Measurements from ENCODE around the gene MYO10.
"Not testable (repeated sequence)": the region's sequence is repeated elsewhere in the genome, so short reads cannot be mapped to it uniquely, and the experiment has no call there.

The MYO10 gene

DNA sequence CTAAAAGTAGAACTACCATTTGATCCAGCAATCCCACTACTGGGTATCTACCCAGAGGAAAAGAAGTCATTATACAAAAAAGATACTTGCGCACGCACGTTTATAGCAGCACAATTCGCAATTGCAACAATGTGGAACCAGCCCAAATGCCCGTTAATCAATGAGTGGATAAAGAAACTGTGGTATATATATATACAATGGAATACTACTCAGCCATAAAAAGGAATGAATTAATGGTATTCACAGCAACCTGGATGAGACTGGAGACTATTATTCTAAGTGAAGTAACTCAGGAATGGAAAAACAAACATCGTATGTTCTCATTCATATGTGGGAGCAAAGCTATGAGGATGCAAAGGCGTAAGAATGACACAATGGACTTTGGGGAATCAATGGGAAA, 104.8 kb downstream of the MYO10 start:
- not testable (repeated sequence) for H3K36me3 Mint-ChIP-seq; H3K27ac Mint-ChIP-seq; ATAC-seq (replicated peaks); DNase-seq; H3K9me3 Mint-ChIP-seq; H3K4me1 Mint-ChIP-seq; H3K4me3 Mint-ChIP-seq
- peaks cover 0 to 10% of the 10 kb centered on the region in 2 donors for H3K27me3 Mint-ChIP-seq

DNA sequence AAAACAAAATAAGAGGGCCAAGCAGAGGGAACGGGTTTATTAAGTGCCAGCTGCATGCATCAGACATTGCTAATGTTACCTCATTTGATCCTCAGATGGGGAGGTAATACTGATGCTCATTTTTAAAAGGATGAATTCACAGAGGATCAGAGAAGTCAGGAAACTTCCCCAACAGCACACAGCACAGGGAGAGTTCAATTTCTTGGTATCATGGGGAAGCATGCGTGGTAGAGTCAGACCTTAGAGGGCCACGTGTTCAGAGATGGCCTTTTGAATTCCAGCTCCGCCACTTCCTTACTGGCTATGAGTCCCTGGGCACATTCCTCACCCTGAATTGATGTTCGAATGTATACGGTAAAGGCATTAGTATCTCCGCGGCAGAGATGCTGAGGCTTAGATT, 108.3 kb downstream of the MYO10 start:
- peaks cover 0 to 4% of the 10 kb centered on the region in 2 donors for H3K27me3 Mint-ChIP-seq
- H3K4me3 Mint-ChIP-seq: no peak overlapping the region
- no peak overlapping the region for H3K27ac Mint-ChIP-seq
- peaks cover 4% of the 10 kb centered on the region in 2 donors for H3K9me3 Mint-ChIP-seq
- H3K36me3 Mint-ChIP-seq: no peaks in the 10 kb centered on the region
- H3K4me1 Mint-ChIP-seq: no peaks in the 10 kb centered on the region
- ATAC-seq (replicated peaks): no peak
- DNase-seq: no peak

DNA sequence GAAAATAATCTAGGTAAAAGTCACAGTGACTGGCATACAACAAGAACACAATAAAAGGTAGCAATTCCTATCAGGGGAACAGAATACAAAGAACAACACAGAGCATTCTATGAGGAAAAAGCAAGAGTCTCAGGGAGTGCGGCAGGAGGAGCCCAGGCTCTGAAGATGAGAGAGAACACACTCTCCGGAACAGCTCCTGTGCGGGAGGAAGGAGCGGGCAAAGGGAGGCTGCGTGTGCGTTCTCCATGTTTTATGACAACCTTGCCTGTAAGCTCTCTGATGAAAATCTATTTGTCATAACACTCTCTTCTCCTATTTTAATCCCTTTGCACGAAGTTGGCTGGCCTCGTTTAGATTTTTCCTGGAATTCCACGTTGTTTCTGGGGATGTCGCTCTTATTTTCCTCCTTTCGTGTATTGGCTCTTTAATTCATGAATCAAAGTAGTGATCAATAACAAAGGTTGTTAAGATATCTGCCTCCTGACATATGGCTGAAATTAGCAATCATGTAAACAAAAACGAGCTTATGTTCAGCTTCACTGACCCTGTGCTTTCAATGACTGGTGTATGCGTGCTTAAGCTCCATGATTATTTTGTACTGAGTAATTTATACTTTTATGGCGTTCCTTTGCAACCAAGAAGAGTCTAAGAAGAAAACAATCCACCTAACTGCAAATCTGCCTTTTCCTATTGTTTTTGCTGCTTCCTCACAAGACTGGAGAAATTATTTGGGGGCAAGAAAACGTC, 109.5 kb downstream of the MYO10 start:
- no peaks in the 10 kb centered on the region for H3K27me3 Mint-ChIP-seq
- no peaks in the 10 kb centered on the region for H3K36me3 Mint-ChIP-seq
- H3K27ac Mint-ChIP-seq: no peak overlapping the region
- ATAC-seq (replicated peaks): no peak
- H3K4me1 Mint-ChIP-seq: no peaks in the 10 kb centered on the region
- DNase-seq: no peak
- H3K9me3 Mint-ChIP-seq: peaks cover 2 to 4% of the 10 kb centered on the region in 2 donors
- no peak overlapping the region for H3K4me3 Mint-ChIP-seq

- H3K4me3 Mint-ChIP-seq: no peak overlapping the region
- no peaks in the 10 kb centered on the region for H3K4me1 Mint-ChIP-seq
- H3K27ac Mint-ChIP-seq: no peak overlapping the region
- H3K27me3 Mint-ChIP-seq: no peaks in the 10 kb centered on the region
- ATAC-seq (replicated peaks): no peak
- no peaks in the 10 kb centered on the region for H3K36me3 Mint-ChIP-seq
- H3K9me3 Mint-ChIP-seq: no peaks in the 10 kb centered on the region
- DNase-seq: no peak
Observed at GRCh38 chr5:16819522-16820167, 116.4 kb downstream of the MYO10 start.

GRCh38 chr5:16815432-16815831, 120.7 kb downstream of the MYO10 start:
- H3K9me3 Mint-ChIP-seq: no peaks in the 10 kb centered on the region
- H3K27ac Mint-ChIP-seq: no peak overlapping the region
- no peaks in the 10 kb centered on the region for H3K36me3 Mint-ChIP-seq
- no peaks in the 10 kb centered on the region for H3K27me3 Mint-ChIP-seq
- ATAC-seq (replicated peaks): no peak
- no peak for DNase-seq
- no peaks in the 10 kb centered on the region for H3K4me1 Mint-ChIP-seq
- H3K4me3 Mint-ChIP-seq: no peak overlapping the region

DNA sequence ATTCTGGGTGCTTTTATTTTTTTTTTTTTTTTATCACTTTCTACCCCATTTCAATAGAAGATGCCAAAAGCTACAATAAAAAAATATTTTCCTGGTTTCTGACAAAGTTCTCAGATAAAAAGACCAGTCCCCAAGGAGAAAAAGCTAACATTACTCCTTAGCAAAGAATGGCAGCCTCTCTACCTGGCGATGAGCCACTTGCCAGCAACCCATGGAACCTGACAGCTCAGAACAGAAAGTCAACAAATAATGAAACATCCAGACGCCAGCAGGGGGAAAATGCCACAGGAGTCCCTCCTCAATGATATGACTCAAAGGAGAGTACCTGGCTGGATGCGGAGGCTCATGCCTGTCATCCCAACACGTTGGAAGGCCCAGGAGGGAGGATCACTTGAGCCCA, 123.2 kb downstream of the MYO10 start:
- H3K27ac Mint-ChIP-seq: no peak overlapping the region
- DNase-seq: no peak
- ATAC-seq (replicated peaks): no peak

DNA sequence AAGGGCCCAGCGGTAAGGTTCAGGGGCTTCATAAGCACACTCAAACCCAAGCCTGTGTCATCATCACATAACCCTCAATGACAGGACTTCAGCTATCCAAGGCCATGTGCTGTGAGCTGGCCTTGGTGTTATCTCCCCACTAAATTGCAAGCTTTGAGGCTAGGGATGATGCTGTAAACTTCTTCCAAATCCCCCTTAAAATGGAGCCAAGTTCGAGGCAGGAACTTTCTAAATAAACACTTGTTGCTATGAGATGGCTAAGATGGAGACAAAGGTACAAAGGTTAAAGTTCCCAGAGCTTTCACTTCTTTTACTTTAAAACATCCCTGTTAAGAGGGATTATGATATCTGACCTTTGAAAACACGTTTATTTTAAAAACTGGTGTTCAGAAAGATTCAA, 123.6 kb downstream of the MYO10 start:
- Mint-ChIP-seq H3K9me3 (no peaks in the 10 kb centered on the region), H3K27me3 (no peaks in the 10 kb centered on the region), H3K4me3 (no peak overlapping the region), H3K36me3 (no peaks in the 10 kb centered on the region), H3K27ac (no peak overlapping the region), H3K4me1 (no peaks in the 10 kb centered on the region)
- no peak for DNase-seq
- ATAC-seq (replicated peaks): no peak

More for the DNA sequence above, 123.2 kb downstream of the MYO10 start:
- Mint-ChIP-seq H3K4me3 (no peak overlapping the region), H3K9me3 (no peaks in the 10 kb centered on the region), H3K36me3 (no peaks in the 10 kb centered on the region), H3K27me3 (no peaks in the 10 kb centered on the region), H3K4me1 (no peaks in the 10 kb centered on the region)

DNA sequence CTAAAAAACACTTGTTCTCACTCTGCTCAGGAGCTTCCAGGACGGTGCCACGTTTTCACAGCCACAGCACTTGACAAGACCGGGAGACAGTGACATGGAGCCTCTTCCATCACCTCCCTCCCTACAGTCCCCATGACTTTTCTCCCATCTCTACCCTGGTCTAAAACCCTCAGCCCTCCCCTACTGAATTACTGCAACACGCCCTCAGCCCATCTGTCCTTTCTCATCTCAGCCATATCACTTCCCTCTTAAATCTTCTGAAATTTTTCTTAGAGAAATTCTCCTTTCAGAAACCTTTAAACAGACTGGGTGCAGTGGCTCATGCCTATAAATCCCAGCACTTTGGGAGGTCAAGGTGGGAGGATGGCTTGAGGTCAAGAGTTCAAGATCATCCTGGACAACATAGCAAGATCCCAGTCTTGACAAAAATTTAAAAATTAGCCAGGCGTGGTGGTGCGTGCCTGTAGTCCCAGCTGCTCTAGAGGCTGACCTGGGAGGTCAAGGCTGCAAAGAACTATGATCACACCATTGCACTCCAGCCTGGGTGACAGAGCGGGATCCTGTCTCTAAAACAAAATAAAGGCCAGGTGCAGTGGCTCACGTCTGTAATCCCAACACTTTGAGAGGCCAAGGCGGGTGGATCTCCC, 125.8 kb downstream of the MYO10 start:
- DNase-seq: no peak
- H3K36me3 Mint-ChIP-seq: no peaks in the 10 kb centered on the region
- no peaks in the 10 kb centered on the region for H3K27me3 Mint-ChIP-seq
- H3K4me1 Mint-ChIP-seq: peaks cover 0 to 2% of the 10 kb centered on the region in 2 donors
- H3K27ac Mint-ChIP-seq: no peak overlapping the region
- no peak overlapping the region for H3K4me3 Mint-ChIP-seq
- H3K9me3 Mint-ChIP-seq: no peaks in the 10 kb centered on the region
- ATAC-seq (replicated peaks): no peak

DNA sequence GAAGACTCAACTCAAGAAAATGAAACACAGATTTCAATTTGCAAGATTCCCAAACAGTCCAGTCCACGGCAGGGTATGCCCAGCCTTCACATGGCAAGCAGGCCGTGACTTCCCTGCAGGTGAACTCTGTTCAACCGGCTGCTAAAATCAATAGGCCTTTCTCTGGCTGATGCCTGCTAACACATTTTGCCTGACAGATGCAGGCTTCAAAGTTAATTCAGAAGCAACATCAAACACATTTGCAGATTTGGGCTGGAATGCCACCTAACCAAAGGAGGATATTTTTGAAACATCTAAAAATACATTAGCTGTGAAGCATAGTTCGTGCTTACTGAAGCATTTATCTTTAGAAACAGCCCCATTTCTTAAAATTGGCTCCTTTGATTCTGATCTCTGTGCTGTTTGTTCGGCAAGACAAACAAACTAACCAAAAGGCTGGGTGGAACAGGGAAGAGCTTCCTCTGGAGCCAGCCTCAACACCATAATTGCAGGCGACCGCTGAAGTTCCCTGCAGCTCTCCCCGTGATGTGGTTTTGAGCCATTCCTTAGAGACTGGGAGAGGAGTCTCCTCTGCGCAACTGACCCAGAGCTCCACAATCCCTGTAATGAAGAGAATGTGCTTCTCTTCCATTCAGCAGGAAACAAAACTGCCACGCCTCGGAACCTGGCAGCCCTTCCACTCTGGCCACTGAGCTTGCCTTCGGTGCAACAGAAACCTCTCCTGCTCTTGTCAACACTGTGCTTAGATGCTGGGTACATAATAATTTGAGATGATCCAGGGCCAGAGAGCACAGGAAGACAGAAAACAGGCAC, 126.5 kb downstream of the MYO10 start:
- ATAC-seq (replicated peaks) (no peak), DNase-seq (no peak)
- H3K4me3 Mint-ChIP-seq: no peak overlapping the region
- H3K27me3 Mint-ChIP-seq: no peaks in the 10 kb centered on the region
- peaks cover 0 to 2% of the 10 kb centered on the region in 2 donors for H3K4me1 Mint-ChIP-seq
- H3K36me3 Mint-ChIP-seq: no peaks in the 10 kb centered on the region
- no peaks in the 10 kb centered on the region for H3K9me3 Mint-ChIP-seq
- H3K27ac Mint-ChIP-seq: no peak overlapping the region

DNA sequence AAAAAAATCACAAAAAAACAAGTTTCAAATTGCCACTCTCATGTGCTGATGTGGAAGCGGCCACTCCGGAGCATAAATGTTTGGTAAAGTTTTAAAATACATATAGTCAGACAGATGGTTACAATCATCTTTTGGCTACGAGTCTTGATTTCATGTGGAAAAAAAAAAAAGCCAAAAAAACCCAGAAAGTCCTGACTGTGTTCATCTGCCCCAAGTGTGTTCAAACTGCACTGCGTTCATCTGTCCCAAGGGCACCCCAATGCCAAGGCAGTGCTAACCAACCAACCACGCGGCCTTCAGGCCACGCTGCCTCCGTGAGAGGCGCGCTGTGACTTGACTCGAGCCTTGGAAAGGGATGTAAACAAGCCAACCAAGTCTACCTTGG, 127.1 kb downstream of the MYO10 start:
- H3K9me3 Mint-ChIP-seq: no peaks in the 10 kb centered on the region
- H3K27ac Mint-ChIP-seq: no peak overlapping the region
- DNase-seq (no peak), ATAC-seq (replicated peaks) (no peak)
- no peak overlapping the region for H3K4me3 Mint-ChIP-seq
- H3K36me3 Mint-ChIP-seq: no peaks in the 10 kb centered on the region
- H3K27me3 Mint-ChIP-seq: no peaks in the 10 kb centered on the region
- peaks cover 0 to 2% of the 10 kb centered on the region in 2 donors for H3K4me1 Mint-ChIP-seq

GRCh38 chr5:16808021-16808420, 128.1 kb downstream of the MYO10 start:
- Mint-ChIP-seq H3K9me3 (no peaks in the 10 kb centered on the region), H3K27ac (no peak overlapping the region), H3K36me3 (no peaks in the 10 kb centered on the region), H3K4me3 (no peak overlapping the region), H3K4me1 (peaks cover 0 to 2% of the 10 kb centered on the region in 2 donors), H3K27me3 (no peaks in the 10 kb centered on the region)
- ATAC-seq (replicated peaks) (no peak), DNase-seq (no peak)

DNA sequence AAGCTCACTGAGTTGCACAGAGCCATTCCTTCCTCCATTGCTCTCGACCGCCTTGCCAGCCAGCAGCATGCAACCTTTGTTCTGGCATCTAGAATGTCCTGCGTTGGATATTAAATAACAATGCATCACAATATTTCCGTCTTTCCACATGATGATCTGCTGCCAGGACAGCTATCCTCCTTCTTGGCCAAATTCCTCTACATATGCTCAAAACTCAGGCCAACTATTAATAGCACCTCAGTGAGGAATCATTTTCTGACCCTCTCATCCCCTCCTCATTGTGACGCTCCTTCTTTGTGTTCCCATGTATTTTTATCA, 128.6 kb downstream of the MYO10 start:
- ATAC-seq (replicated peaks): no peak
- H3K4me3 Mint-ChIP-seq: no peak overlapping the region
- no peaks in the 10 kb centered on the region for H3K36me3 Mint-ChIP-seq
- DNase-seq: no peak
- no peaks in the 10 kb centered on the region for H3K27me3 Mint-ChIP-seq
- H3K27ac Mint-ChIP-seq: no peak overlapping the region
- peaks cover 0 to 2% of the 10 kb centered on the region in 2 donors for H3K4me1 Mint-ChIP-seq
- H3K9me3 Mint-ChIP-seq: no peaks in the 10 kb centered on the region

GRCh38 chr5:16806711-16807546, 129.2 kb downstream of the MYO10 start:
- H3K27me3 Mint-ChIP-seq: no peaks in the 10 kb centered on the region
- no peaks in the 10 kb centered on the region for H3K36me3 Mint-ChIP-seq
- no peak for ATAC-seq (replicated peaks)
- H3K4me1 Mint-ChIP-seq: peaks cover 0 to 2% of the 10 kb centered on the region in 2 donors
- H3K27ac Mint-ChIP-seq: no peak overlapping the region
- no peak for DNase-seq
- no peaks in the 10 kb centered on the region for H3K9me3 Mint-ChIP-seq
- H3K4me3 Mint-ChIP-seq: no peak overlapping the region

- DNase-seq (no peak), ATAC-seq (replicated peaks) (no peak)
- Mint-ChIP-seq H3K9me3 (no peaks in the 10 kb centered on the region), H3K36me3 (no peaks in the 10 kb centered on the region), H3K27ac (no peak overlapping the region), H3K27me3 (no peaks in the 10 kb centered on the region), H3K4me1 (peaks cover 0 to 2% of the 10 kb centered on the region in 2 donors), H3K4me3 (no peak overlapping the region)
Observed at GRCh38 chr5:16805486-16805885, 130.6 kb downstream of the MYO10 start.
